ENCODE measurements around the gene E2F4.

DNA sequence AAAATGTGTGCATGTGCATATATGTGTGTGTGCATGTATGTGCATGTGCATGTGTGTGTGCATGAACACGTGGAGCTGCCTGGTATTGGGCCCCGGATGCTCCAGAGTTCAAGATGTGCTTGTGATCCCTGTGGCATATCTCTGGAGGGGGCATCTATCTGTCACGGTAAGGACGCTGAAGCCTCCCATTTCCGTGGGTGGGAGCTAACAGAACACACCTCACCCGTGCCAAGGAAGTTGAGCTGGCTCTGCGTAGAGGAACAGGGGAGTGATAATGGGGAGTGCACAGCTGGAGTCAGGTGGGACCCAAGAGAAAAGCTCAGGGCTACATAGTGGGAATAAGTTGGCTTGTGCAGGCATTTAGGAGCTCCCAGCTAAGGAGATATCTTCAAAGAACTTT lies 19.7 kb downstream of the E2F4 start:
- no peak for TF ChIP-seq TCF4 (CRISPR knock-in tag; IDR thresholded peaks at IDR 0.05; ENCODE audit: borderline replicate concordance)
- no peak for TF ChIP-seq RARB (CRISPR knock-in tag; IDR thresholded peaks at IDR 0.05)
- no peak for TF ChIP-seq PPARA (CRISPR knock-in tag; IDR thresholded peaks at IDR 0.05; ENCODE audit: borderline replicate concordance)
- TF ChIP-seq TOX (CRISPR knock-in tag; IDR thresholded peaks at IDR 0.05; ENCODE audit: borderline replicate concordance): no peak
- no peak for TF ChIP-seq ARNTL (CRISPR knock-in tag; IDR thresholded peaks at IDR 0.05; ENCODE audit: borderline replicate concordance, low read depth)
- TF ChIP-seq, protein P1, sequence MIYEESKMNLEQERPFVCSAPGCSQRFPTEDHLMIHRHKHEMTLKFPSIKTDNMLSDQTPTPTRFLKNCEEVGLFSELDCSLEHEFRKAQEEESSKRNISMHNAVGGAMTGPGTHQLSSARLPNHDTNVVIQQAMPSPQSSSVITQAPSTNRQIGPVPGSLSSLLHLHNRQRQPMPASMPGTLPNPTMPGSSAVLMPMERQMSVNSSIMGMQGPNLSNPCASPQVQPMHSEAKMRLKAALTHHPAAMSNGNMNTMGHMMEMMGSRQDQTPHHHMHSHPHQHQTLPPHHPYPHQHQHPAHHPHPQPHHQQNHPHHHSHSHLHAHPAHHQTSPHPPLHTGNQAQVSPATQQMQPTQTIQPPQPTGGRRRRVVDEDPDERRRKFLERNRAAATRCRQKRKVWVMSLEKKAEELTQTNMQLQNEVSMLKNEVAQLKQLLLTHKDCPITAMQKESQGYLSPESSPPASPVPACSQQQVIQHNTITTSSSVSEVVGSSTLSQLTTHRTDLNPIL (CRISPR knock-in tag; IDR thresholded peaks at IDR 0.05; ENCODE audit: low read depth): no peak
- no peak for TF ChIP-seq ZFP3 (CRISPR knock-in tag; IDR thresholded peaks at IDR 0.05)
- no peak for TF ChIP-seq ZNF70 (CRISPR knock-in tag; IDR thresholded peaks at IDR 0.05)
- TF ChIP-seq, protein P2, sequence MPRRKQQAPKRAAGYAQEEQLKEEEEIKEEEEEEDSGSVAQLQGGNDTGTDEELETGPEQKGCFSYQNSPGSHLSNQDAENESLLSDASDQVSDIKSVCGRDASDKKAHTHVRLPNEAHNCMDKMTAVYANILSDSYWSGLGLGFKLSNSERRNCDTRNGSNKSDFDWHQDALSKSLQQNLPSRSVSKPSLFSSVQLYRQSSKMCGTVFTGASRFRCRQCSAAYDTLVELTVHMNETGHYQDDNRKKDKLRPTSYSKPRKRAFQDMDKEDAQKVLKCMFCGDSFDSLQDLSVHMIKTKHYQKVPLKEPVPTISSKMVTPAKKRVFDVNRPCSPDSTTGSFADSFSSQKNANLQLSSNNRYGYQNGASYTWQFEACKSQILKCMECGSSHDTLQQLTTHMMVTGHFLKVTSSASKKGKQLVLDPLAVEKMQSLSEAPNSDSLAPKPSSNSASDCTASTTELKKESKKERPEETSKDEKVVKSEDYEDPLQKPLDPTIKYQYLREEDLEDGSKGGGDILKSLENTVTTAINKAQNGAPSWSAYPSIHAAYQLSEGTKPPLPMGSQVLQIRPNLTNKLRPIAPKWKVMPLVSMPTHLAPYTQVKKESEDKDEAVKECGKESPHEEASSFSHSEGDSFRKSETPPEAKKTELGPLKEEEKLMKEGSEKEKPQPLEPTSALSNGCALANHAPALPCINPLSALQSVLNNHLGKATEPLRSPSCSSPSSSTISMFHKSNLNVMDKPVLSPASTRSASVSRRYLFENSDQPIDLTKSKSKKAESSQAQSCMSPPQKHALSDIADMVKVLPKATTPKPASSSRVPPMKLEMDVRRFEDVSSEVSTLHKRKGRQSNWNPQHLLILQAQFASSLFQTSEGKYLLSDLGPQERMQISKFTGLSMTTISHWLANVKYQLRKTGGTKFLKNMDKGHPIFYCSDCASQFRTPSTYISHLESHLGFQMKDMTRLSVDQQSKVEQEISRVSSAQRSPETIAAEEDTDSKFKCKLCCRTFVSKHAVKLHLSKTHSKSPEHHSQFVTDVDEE (CRISPR knock-in tag; IDR thresholded peaks at IDR 0.05): no peak

Measured in SK-N-SH treated with all-trans-retinoic acid at 6 μM for 48 hours (cell line).